ENCODE measurements around the gene PARP16.

Gene PARP16, protein sequence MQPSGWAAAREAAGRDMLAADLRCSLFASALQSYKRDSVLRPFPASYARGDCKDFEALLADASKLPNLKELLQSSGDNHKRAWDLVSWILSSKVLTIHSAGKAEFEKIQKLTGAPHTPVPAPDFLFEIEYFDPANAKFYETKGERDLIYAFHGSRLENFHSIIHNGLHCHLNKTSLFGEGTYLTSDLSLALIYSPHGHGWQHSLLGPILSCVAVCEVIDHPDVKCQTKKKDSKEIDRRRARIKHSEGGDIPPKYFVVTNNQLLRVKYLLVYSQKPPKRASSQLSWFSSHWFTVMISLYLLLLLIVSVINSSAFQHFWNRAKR

DNA sequence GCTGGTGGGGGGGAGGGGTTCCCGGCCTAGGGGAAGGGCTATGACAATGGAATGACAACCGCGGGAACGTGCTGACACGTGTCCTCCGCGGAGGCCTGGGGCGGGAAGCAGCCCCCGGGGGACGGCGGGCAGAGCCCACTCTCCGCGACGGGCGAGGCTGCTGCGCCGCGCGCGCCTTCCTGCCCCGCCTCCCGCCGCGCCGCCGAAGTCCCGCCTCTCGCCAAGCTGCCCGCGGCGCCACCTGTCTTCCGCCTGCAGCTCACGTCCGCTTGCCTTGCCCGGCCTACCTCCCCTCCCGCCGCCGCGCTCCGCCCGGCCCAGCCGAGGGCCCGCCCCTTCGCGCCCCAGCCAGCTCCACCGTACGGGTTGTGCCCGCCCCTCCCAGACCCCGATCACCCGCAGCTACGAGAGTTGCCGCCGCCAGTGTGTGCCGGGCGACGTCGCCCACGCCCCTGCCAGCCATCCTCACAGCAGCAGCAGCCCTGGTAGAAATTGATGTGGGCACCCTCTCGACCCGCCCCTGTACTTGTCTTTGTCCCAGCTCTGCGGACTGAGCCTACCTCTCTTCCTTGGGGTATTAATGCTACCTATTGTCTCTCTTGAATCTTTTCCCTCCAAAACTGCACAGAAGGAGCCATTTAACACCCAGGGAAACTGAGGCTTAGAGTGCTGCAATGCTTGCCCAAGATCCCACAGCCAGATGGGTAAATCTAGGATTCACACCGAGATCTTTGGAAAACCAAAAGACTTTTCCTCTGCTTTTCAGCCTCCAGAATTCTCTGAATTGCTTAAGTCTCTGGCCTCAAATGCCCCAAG, at the start of gene PARP16:
Gene PARP16, minus strand, starts transcription at position 180 of the 816 bp plus-strand sequence. CDS start 457 bp downstream, outside the sequence.
- peak; percentile 87 for DNase-seq
- in situ Hi-C loops (cut with HindIII; ENCODE audit: low pct_ligation_motif_present, low pct_unique_long_range_greater_than_20kb, low sequenced_read_pairs): no loop called here

DNA sequence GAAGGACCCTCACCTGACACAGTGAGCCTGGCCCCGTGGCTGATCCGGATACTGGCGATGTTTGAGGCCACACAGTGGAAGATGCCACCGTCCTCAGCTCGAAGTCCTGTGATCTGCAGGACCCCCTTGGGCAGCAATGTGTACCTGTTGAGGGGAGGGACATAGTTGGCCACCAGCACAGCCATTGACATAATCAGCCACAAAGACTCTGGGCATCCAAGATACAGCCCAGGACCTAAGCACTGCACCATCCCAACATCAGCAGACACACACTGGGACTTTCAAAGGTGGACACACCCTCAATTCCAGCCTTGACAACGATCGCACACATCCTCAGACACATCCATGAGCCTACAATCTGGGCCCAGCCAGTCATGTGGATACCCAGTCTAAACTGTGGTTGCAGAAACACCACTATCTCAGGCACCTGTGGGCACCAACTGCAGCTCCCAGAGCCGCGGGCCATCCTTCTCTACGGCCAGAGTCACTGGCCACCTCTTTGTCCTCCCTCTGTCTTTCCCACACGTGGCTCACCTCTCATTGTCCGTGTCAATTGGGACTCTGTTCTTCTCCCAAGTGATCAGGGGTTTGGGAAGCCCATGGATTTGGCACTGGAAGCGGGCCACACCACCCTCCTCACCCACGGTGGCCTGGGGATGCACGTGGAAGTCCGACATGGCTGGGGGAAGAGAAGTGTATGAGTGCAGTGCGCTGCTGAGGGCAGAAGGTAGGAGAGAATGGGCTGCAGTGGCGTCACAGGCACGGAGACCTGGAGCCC, 48.8 kb upstream of the PARP16 start:
- no peak for DNase-seq
- in situ Hi-C loops (cut with HindIII; ENCODE audit: low pct_ligation_motif_present, low pct_unique_long_range_greater_than_20kb, low sequenced_read_pairs): no loop called here

GRCh38 chr15:65334586-65335231, 48.0 kb upstream of the PARP16 start:
- DNase-seq: no peak
- in situ Hi-C loops (cut with HindIII; ENCODE audit: low pct_ligation_motif_present, low pct_unique_long_range_greater_than_20kb, low sequenced_read_pairs): no loop called here

DNA sequence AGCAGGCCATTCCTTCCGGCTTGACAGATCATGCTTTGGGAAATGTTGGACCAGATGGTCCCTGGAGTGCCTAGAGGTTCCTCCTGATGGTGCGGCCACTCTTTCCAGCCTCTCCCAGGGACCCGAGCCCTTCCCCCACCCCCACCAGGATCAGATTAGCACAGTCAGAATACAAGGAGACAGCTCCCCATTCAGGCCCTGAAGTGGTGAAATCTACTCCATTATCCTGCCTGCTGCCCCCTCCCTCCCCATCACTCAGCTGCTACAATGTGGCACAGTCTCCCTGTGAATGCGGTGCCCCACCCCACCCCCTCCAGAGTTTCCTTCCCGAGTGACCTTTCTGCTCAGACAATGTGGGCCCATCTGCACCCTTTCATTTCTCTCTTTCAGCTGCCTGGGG, 47.2 kb upstream of the PARP16 start:
- in situ Hi-C loops (cut with HindIII; ENCODE audit: low pct_ligation_motif_present, low pct_unique_long_range_greater_than_20kb, low sequenced_read_pairs): no loop called here

DNA sequence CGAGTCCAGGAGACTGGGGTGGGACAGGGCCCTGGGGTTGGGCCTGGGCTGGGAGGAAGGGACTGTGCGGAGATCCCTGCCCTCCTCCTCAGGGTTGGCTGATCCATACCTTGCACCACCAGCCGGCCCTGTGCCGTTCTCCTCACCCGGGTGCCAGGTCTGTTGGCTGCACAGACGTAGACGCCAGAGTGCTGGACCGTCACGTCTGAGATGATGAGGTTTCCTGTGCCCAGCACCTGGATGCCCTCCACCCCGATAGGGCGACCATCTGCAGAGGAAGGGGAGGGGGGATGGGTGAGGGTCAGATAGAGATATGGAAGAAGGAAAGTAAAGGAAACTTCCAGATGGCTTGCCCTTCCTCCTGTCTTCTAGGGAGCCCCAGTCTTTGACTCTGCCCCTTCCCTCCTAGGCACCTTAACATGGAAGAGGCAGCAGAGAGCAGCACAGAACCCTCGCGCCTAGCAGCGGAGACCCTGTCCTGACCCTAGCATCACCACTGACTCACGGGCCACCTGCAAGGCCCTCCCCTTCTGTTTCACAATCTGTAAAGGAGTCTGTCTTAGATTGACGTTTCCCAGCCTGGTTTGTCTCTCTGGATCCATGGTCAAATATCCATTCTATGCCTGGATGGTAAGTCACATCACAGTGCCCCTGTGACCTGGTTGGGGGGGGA, 46.6 kb upstream of the PARP16 start:
- no peak for DNase-seq

More for the DNA sequence above, 47.2 kb upstream of the PARP16 start:
- no peak for DNase-seq

DNA sequence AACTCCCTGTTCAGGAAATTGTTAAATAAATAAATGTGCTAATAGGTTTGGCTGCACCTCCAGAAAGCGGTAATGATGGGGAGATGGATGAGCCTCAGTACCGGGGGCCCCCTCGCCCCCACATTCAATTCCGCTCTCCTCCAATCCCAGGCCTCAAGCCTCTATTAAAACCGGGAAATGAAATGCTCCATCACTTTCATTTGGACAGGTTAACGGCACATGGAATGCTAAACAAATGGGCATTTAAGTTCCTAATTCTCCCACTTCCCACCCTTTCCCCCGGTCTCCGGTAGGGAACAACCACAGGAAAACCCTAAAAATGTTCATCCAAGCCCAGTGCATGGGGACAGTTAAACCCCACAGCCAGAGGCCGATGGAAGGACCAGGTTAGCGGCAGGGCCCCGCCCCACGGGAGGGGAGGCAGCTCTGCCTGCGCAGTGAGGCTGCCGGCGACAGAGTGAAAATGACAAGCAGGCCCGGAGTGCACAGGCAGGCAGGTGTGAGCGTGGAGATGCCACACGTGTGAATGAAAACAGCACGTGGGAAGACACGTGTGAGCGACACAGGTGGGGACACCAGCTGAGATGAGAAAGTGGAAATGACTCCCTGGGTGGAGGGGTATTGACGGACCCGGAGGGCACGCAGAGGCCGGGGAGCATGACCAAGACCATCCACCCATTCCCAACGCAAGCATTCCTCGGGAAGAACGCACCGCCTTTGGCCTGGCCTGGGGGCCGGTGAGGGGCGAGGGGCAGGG, 45.9 kb upstream of the PARP16 start:
- in situ Hi-C loops (cut with HindIII; ENCODE audit: low pct_ligation_motif_present, low pct_unique_long_range_greater_than_20kb, low sequenced_read_pairs): no loop called here
- DNase-seq: no peak

More for the DNA sequence above, 46.6 kb upstream of the PARP16 start:
- in situ Hi-C loops (cut with HindIII; ENCODE audit: low pct_ligation_motif_present, low pct_unique_long_range_greater_than_20kb, low sequenced_read_pairs): no loop called here

DNA sequence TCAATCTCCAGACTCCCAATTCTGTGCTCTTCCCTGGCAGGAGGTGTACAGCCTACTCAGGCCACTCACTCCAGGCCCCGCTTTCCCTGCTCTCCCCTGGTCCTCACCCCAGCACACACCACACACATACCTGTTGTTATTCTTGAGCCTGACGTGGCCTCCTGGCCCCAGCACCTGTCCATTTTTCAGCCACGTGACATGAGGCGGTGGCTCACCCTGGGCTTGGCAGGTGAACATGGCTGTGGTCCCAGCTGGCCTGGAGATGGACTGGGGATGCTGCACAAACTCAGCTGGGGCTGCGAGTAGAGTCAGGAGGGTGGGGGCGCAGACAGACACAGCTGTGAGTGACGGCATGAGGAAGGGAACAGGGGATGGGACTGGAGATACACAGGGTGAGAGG, 45.1 kb upstream of the PARP16 start:
- in situ Hi-C loops (cut with HindIII; ENCODE audit: low pct_ligation_motif_present, low pct_unique_long_range_greater_than_20kb, low sequenced_read_pairs): no loop called here

DNA sequence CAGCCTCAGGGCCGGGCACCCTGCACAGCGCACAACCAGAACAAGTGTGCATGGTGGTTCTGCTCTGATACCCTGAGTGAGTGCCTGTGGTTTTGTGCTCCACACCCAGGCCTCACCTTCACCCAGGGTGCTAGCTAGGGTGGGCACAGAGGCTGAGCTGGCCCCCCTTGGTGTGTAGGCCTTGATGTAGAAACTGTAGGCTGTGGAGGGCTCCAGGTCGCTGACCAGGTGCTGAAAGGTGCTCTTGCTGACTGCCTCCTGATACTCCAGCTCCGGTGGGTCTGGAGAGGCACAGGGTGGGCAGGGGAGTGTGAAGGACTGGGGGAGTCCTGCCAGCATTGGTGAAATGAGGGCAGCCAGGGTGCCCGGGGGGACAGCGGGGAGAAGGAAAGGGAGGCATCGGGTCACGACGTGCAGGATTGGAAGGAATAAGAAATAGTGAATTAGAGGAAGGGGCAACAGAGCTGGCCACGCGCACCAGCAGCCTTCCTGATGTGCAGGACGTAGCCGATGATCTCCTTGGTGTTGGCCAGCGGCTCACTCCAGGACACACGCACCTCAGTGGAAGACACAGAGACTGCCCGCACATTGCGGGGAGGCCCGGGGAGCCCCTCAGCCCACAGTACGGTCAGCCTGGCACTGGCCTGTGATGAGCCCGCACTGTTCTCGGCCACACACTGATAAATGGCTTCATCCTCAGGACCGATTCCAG, 44.4 kb upstream of the PARP16 start:
- in situ Hi-C loops (cut with HindIII; ENCODE audit: low pct_ligation_motif_present, low pct_unique_long_range_greater_than_20kb, low sequenced_read_pairs): no loop called here
- DNase-seq: no peak

More for the DNA sequence above, 45.1 kb upstream of the PARP16 start:
- DNase-seq: no peak

- in situ Hi-C loops (cut with HindIII; ENCODE audit: low pct_ligation_motif_present, low pct_unique_long_range_greater_than_20kb, low sequenced_read_pairs): no loop called here
- no peak for DNase-seq
These were observed 43.5 kb upstream of the PARP16 start for GRCh38 chr15:65329984-65330735.

DNA sequence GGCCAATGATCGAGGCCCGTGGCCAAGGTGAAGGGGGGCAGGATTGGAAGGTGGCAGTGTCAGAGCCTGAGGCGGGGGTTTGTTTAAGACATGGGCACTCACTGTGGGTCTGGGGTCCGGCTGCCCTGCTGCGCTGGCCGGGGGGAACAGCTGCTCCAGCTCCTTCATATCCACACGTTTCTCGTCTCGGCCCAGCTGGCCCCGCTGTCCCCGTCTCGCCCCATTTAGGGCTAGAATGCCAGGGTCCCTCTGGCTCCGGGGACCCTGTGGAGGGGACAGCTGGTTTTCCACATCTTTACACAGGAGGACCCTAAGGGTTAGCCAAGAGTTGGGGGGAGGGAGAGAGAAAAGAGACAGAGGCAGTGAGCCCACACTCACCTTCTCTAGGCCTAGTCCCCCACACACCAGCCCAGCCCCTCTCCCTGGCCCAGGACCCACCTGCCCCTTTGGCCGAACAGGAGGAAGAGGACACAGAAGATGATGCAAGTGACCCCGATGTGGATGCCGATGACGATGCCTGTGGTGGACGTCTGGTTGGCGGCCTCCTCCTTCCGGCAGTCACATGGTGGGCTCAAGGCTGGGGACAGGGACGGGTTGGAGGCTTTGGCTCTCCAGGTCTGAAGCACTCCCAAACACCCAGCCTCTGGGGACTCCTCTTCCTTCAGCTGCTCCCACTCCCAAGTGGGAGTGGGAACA, 42.8 kb upstream of the PARP16 start:
- no peak for DNase-seq
- in situ Hi-C loops (cut with HindIII; ENCODE audit: low pct_ligation_motif_present, low pct_unique_long_range_greater_than_20kb, low sequenced_read_pairs): no loop called here

GRCh38 chr15:65328506-65329287, 42.0 kb upstream of the PARP16 start:
- in situ Hi-C loops (cut with HindIII; ENCODE audit: low pct_ligation_motif_present, low pct_unique_long_range_greater_than_20kb, low sequenced_read_pairs): no loop called here
- DNase-seq: no peak

GRCh38 chr15:65327651-65328393, 41.1 kb upstream of the PARP16 start:
- DNase-seq: no peak
- in situ Hi-C loops (cut with HindIII; ENCODE audit: low pct_ligation_motif_present, low pct_unique_long_range_greater_than_20kb, low sequenced_read_pairs): no loop called here

DNA sequence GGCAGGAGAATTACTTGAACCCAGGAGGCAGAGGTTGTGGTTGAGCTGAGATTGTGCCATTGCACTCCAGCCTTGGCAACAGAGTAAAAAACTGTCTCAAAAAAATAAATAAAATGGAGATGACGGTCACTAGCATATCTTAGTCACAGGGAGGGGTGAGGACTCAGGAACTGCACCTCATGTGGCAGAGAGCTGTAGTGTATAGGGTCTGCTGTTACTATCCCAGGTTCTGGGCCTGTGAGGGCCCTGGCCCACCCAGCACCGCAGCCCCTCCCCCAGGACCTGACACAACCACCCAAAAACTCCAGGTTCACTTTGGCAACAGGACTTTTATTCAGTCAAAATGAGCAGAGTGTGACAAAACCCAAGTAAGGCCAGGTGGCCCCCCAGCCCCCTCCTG, 40.1 kb upstream of the PARP16 start:
- in situ Hi-C loops (cut with HindIII; ENCODE audit: low pct_ligation_motif_present, low pct_unique_long_range_greater_than_20kb, low sequenced_read_pairs): no loop called here

GRCh38 chr15:65326117-65326526, 39.4 kb upstream of the PARP16 start:
- in situ Hi-C loops (cut with HindIII; ENCODE audit: low pct_ligation_motif_present, low pct_unique_long_range_greater_than_20kb, low sequenced_read_pairs): no loop called here
- no peak for DNase-seq

More for the DNA sequence above, 40.1 kb upstream of the PARP16 start:
- DNase-seq: no peak

All from ACHN (cell line).